Activated T-cell treated with anti-CD3 and anti-CD28 coated beads, Interleukin-2, amount 50 U/mL, for 1 hour (primary cell): Measurements from ENCODE around the gene PLP2.

Source experiments
- DNase-seq: peaks from one replicate; pipeline ENCODE4 v3.0.0-alpha.2; 2020

The PLP2 gene

GRCh38 chrX:49212209-49212608 is 40.5 kb downstream of the PLP2 start:
- DNase-seq = no peak

GRCh38 chrX:49212861-49213260 is 41.2 kb downstream of the PLP2 start:
- no peak for DNase-seq

GRCh38 chrX:49214416-49214815 is 42.7 kb downstream of the PLP2 start:
- no peak for DNase-seq

GRCh38 chrX:49214996-49215526 is 43.4 kb downstream of the PLP2 start:
- DNase-seq = no peak

- no peak for DNase-seq
Measured at GRCh38 chrX:49220100-49220499, 48.4 kb downstream of the PLP2 start.

GRCh38 chrX:49221868-49222267 is 50.2 kb downstream of the PLP2 start:
- DNase-seq = no peak
